ENCODE measurements around the gene SARDH.

DNA sequence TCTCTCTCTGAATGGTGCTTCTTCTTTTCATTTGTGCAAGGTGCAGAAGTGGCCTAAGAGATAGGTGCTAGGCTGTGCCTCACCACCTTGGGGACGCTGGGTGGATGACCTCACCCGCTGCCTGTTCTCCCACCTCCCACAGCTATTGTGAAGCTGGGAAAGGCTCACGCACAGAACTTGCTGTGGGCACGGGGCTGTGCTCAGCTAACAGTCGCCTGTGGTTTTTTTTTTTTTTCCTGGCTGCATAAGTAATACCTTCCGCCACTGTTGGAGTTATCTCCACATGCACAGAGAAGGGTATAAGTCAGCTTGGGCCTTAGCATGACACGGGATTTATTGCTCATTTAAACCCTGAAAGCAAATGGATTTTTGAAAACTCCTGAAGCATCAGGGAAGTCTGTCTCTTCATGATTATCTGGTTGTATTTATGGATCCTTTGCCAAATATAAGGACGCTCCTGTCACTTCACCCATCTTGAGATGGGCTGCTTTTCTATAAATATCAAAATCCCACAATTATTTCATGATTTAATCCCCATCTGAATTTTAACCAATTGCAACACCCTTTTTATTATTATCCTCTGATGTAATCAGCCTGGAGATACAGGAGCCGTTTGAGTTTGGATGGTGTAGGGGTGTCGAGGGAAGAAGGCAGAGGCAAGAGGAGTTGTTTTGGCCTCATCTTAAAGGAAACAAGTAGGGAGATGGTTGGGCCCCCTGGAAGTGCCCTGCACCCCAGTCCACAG lies 93.0 kb downstream of the SARDH start:
- no peak for TF ChIP-seq CTCF (IDR thresholded peaks at IDR 0.05; ENCODE audit: borderline replicate concordance, extremely low read depth, low read length, poor library complexity, severe bottlenecking)
- TF ChIP-seq EZH2 (IDR thresholded peaks at IDR 0.05; ENCODE audit: borderline replicate concordance, low read depth, low read length, severe bottlenecking), result no peak
